Astrocyte of the spinal cord (primary cell): ENCODE data around the gene RAPGEF2.
"Not testable (repeated sequence)": the region's sequence is repeated elsewhere in the genome, so short reads cannot be mapped to it uniquely, and the experiment has no call there.

Source experiments
- DNase-seq: peaks from one replicate; pipeline ENCODE4 v3.0.0; 2011; ENCODE audit warnings: low read depth, low spot score
- H3K4me3 ChIP-seq: 2 replicates; pipeline ENCODE4 v1.5.1; 2011; ENCODE audit warnings: low read depth, mild to moderate bottlenecking, low read length, moderate library complexity
- in situ Hi-C: cut with HindIII; loops from 2 replicates; pipeline ENCODE4 v1.10.0; 2017; ENCODE audit warnings: low sequenced_read_pairs
- TF ChIP-seq, protein P1 (sequence below): IDR thresholded peaks from 2 replicates; pipeline ENCODE4 v1.5.1; 2012; ENCODE audit warnings: low read depth, mild to moderate bottlenecking, low read length, inconsistent platforms

The RAPGEF2 gene

DNA sequence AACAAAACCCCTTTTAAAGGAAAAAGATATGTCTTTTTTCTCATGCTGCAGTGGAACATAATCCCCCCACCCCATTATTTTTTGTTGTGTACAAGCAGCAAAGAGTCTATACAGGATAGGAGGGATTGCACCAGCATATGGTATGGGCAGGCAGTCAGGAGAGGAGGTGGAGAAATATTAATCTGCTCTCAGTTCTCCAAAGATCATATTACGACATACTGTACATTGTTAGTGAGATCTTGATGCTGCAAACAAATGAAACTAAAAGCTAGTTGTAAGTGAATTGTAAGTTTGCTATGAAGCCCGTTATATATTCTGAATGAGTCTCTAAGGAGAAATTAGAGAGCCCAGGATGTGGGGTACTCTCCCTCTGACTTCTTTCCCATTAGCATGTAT lies 75.3 kb downstream of the RAPGEF2 start:
- no peak overlapping the region for H3K4me3 ChIP-seq
- in situ Hi-C loops, result no loop called here
- TF ChIP-seq, protein P1, sequence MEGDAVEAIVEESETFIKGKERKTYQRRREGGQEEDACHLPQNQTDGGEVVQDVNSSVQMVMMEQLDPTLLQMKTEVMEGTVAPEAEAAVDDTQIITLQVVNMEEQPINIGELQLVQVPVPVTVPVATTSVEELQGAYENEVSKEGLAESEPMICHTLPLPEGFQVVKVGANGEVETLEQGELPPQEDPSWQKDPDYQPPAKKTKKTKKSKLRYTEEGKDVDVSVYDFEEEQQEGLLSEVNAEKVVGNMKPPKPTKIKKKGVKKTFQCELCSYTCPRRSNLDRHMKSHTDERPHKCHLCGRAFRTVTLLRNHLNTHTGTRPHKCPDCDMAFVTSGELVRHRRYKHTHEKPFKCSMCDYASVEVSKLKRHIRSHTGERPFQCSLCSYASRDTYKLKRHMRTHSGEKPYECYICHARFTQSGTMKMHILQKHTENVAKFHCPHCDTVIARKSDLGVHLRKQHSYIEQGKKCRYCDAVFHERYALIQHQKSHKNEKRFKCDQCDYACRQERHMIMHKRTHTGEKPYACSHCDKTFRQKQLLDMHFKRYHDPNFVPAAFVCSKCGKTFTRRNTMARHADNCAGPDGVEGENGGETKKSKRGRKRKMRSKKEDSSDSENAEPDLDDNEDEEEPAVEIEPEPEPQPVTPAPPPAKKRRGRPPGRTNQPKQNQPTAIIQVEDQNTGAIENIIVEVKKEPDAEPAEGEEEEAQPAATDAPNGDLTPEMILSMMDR, result no peak
- peak; percentile 35 for DNase-seq

DNA sequence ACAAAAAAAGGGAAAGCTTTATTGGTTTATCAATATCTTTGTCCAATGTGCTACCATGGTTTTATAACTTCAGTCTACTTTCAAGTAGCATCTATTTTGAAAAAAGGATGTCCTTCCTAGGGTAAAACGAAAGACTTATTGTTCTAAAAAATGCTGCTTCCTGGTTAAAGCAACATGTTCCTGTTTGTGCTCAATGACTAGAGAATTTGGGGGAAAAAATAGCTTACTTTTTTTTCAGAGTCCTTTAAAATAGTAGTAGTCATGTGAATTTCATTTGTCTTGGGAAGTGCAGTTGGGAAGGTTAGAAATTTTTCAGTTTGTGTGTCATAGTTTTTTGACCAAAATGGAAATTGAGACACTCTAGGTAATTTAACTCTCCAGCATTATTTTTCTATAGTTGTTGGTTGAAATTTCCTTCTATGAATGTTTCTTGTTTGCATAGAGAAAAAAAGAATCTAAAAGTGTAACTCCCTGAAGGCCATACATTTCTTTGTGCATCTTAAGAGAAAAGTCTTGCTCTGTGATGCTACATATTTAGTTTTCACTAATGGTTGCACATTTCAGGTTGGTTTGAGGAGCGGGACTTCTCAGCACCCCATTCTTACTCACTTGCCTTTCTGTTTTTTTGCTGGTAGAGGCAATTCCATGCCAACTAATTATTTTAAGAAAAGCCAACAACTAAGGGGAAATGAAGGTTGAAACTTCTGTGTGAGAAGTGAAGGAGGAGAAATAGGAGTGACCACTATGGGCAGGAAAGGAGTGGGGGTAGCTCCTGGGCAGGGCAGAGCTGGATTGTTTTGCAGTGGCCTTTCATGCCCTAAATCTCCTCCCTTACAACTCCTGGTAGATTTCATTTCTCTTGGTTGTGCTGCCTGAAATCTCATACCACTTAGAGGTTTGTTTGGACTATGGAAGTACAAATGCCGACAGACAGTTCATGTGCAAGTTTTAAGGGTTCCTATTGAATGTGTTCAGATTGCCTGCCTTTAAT lies 76.4 kb downstream of the RAPGEF2 start:
- TF ChIP-seq, protein P1, result no peak
- no peak for DNase-seq
- in situ Hi-C loops, result no loop called here
- H3K4me3 ChIP-seq, result no peak overlapping the region

DNA sequence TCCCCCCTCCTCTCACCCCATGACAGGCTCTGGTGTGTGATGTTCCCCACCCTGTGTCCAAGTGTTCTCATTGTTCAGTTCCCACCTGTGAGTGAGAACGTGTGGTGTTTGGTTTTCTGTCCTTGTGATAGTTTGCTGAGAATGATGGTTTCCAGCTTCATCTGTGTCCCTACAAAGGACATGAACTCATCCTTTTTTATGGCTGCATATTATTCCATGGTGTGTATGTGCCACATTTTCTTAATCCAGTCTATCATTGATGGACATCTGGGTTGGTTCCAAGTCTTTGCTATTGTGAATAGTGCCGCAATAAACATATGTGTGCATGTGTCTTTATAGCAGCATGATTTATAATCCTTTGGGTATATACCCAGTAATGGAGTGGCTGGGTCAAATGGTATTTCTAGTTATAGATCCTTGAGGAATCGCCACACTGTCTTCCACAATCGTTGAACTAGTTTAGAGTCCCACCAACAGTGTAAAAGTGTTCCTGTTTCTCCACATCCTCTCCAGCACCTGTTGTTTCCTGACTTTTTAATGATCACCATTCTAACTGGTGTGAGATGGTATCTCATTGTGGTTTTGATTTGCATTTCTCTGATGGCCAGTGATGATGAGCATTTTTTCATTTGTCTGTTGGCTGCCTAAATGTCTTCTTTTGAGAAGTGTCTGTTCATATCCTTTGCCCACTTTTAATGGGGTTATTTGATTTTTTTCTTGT lies 81.2 kb downstream of the RAPGEF2 start:
- DNase-seq, H3K4me3 ChIP-seq, in situ Hi-C loops: not testable (repeated sequence)

DNA sequence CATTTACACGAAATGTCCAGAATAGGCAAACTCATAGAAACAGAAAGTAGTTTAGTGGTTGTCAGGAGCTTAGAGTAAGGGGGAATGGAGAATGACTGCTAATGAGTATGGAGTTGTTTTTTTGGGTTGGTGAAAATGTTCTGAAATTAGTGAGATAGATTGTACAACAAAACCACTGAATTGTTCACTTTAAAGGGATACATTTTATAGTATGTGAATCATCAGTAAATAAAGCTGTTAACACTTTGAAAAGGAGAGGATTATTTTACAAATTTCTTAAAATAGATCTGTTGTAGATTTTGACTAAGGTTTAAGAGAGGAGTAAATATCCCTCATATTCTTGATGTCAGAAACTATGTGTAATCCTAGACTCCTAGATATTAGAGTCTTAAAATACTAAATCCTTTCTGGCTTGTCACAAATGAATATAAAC lies 82.7 kb downstream of the RAPGEF2 start:
- no peak overlapping the region for H3K4me3 ChIP-seq
- no peak for DNase-seq
- TF ChIP-seq, protein P1, result no peak
- in situ Hi-C loops, result no loop called here

DNA sequence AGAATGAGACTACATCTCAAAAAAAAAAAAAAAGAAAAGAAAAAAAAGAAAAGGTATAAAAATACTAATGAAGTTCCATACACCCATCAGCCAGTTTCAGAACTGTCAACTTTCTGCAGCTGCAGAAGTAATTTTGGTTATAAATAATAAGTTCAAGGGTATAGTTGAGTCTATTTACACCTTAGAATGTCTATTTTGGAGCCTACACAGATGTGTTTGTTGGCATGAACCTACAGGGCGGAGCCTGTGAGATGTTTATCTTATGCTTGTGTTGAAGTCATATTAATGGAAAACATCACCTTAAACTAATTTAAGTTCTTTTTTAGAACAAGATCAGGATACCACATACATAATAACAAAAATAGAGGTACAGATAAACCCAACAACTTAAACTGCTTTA lies 85.8 kb downstream of the RAPGEF2 start:
- DNase-seq, result no peak
- in situ Hi-C loops, result no loop called here
- no peak overlapping the region for H3K4me3 ChIP-seq
- TF ChIP-seq, protein P1, result no peak

DNA sequence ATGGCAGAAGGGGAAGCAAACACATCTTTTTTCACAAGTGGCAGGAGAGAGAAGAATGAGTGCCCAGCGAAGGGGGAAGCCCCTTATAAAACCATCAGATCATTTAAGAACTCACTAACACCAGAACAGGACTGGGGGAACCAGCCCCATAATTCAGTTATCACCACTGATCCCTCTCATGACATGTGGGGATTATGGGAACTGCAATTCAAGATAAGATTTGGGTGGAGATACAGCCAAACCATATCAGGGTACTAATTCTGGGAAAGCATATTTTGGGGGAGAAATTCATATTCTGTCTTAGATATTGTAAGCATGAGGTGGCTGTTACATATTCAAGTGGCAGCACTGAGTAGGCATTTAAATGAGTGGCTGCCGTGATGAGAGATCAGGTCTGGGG lies 87.8 kb downstream of the RAPGEF2 start:
- TF ChIP-seq, protein P1, result no peak
- in situ Hi-C loops, result no loop called here
- DNase-seq, result no peak
- no peak overlapping the region for H3K4me3 ChIP-seq

DNA sequence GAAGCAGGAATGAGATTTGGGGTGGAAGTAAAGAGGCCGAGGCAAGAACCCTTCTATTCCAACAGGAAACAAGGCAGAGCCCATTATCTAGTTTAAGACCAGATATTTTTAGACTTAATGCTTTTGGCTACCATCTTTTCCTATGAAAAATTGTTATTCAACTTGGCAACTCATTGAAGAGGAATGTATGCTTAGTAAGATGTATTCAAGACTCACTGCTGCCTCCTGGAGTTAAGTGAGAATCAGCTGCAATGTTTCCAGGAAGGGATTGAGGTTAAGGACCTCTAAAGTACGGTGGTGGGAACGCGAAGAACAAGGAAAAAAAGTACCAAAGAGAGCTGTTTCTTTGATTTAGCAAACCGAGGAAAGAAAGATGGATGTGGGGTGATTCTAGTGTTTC lies 89.1 kb downstream of the RAPGEF2 start:
- in situ Hi-C loops, result no loop called here

More for the DNA sequence above, 89.1 kb downstream of the RAPGEF2 start:
- TF ChIP-seq, protein P1, result peak; percentile 60
- DNase-seq, result peak; percentile 70
- no peak overlapping the region for H3K4me3 ChIP-seq
